CD4-positive, CD25-positive, alpha-beta regulatory T cell (primary cell): Measurements from ENCODE around the gene CSDE1. TPM values are rescaled to one million over a fixed set of nuclear protein-coding genes. Genes with fewer than 3 reads are reported as not detected.
"Not testable (repeated sequence)": the region's sequence is repeated elsewhere in the genome, so short reads cannot be mapped to it uniquely, and the experiment has no call there.

Experiments used
- ATAC-seq, 2 donors: fragments of 150-1000 bp; cut with Tn5 transposase; one replicate each; pipeline ENCODE4 v1.10.0; 2021; ENCODE audit warnings: low read depth in 2 of 2, moderate number of reproducible peaks in 2 of 2, moderate library complexity in 1 of 2
- DNase-seq, 3 donors: peaks; one replicate each; pipeline versions ENCODE4 v3.0.0 to v3.0.0-alpha.2; 2012 to 2022; ENCODE audit warnings: mixed read lengths in 1 of 3
- H3K27ac ChIP-seq: one replicate; pipeline ENCODE4 v1.7.0; 2013; ENCODE audit warnings: mild to moderate bottlenecking, low read length; ENCODE audit not compliant: insufficient read depth, poor library complexity, severe bottlenecking
- H3K27me3 ChIP-seq: one replicate; pipeline ENCODE4 v1.7.0; 2013; ENCODE audit warnings: low read length; ENCODE audit not compliant: control insufficient read depth, insufficient read depth
- H3K36me3 ChIP-seq: one replicate; pipeline ENCODE4 v1.7.0; 2013; ENCODE audit warnings: mild to moderate bottlenecking, low read length, moderate library complexity; ENCODE audit not compliant: control insufficient read depth, insufficient read depth
- H3K4me1 ChIP-seq: 2 replicates; pipeline ENCODE4 v1.7.0; 2013; ENCODE audit warnings: mild to moderate bottlenecking, low read length; ENCODE audit not compliant: insufficient read depth, control insufficient read depth, poor library complexity, severe bottlenecking
- H3K4me3 ChIP-seq: one replicate; pipeline ENCODE4 v1.7.0; 2013; ENCODE audit warnings: low read depth, mild to moderate bottlenecking, low read length, moderate library complexity
- H3K9me3 ChIP-seq, 2 experiments: 1 replicate in 1 of 2; 2 replicates in 1 of 2; pipeline ENCODE4 v1.7.0; 2013; ENCODE audit warnings: low read length in 2 of 2, mild to moderate bottlenecking in 1 of 2, moderate library complexity in 1 of 2; ENCODE audit not compliant: control insufficient read depth in 2 of 2
- H3K27ac Mint-ChIP-seq, 3 donors: one replicate each; pipeline ENCODE4 v1.8.0; 2020 to 2022; ENCODE audit warnings: mild to moderate bottlenecking in 3 of 3, mixed read lengths in 3 of 3, moderate library complexity in 2 of 3
- H3K27me3 Mint-ChIP-seq: one replicate; pipeline ENCODE4 v1.8.0; 2022; ENCODE audit warnings: mild to moderate bottlenecking, mixed read lengths
- H3K36me3 Mint-ChIP-seq: one replicate; pipeline ENCODE4 v1.8.0; 2020; ENCODE audit warnings: mixed read lengths
- H3K4me1 Mint-ChIP-seq, 4 donors: one replicate each; pipeline ENCODE4 v1.8.0; 2020 to 2022; ENCODE audit warnings: mixed read lengths in 4 of 4, mild to moderate bottlenecking in 1 of 4
- H3K4me3 Mint-ChIP-seq, 4 donors: one replicate each; pipeline ENCODE4 v1.8.0; 2020 to 2022; ENCODE audit warnings: mild to moderate bottlenecking in 4 of 4, mixed read lengths in 4 of 4, moderate library complexity in 3 of 4
- H3K9me3 Mint-ChIP-seq, 7 donors: one replicate each; pipeline ENCODE4 v1.8.0; 2020 to 2022; ENCODE audit warnings: mixed read lengths in 7 of 7, mild to moderate bottlenecking in 3 of 7, moderate library complexity in 2 of 7
- polyA plus RNA-seq, 4 donors: library from polyadenylated mRNA; unstranded; fragments of 300-500 nt; fragmentation: Illumina TruSeq; gene quantifications; one replicate each; pipeline ENCODE4 v1.2.3, GENCODE V29; 2021
- total RNA-seq: library from RNA; stranded (reverse); gene quantifications from one replicate; pipeline ENCODE4 v1.2.3, GENCODE V29; 2022

Gene CSDE1
- total RNA-seq = 641 TPM
- polyA plus RNA-seq = 100 to 1,000 TPM; 363 to 395 (median 367) TPM

- DNase-seq = peak; percentile 95 to 98 (median 97)
- Histone ChIP-seq H3K4me3 (peak within 1 kb of the TSS; percentile 99), H3K36me3 (no peaks in the 10 kb centered on the region), H3K9me3 (no peaks in the 10 kb centered on the region), H3K27ac (peak within 1 kb of the TSS; percentile 100), H3K4me1 (peaks cover 52% of the 10 kb centered on the region), H3K27me3 (no peaks in the 10 kb centered on the region)
- peak; percentile 85 to 88 for ATAC-seq
- H3K36me3 Mint-ChIP-seq = no peaks in the 10 kb centered on the region
- peaks cover 0 to 5% (median 0%) of the 10 kb centered on the region in 7 donors for H3K9me3 Mint-ChIP-seq
- H3K4me1 Mint-ChIP-seq = peaks cover 20 to 56% (median 49%) of the 10 kb centered on the region in 4 donors
- peaks cover 12% of the 10 kb centered on the region for H3K27me3 Mint-ChIP-seq
- H3K27ac Mint-ChIP-seq = peak within 1 kb of the TSS; percentile 99 to 100 (median 100)
- peak within 1 kb of the TSS; percentile 97 to 100 (median 98) for H3K4me3 Mint-ChIP-seq
These were observed at the start of gene CSDE1 for GRCh38 chr1:114757455-114758255. CSDE1 (minus strand) TSS chr1:114757984; CDS start chr1:114739890, 18,094 bp downstream.

GRCh38 chr1:114804449-114804848 lies 46.7 kb upstream of the CSDE1 start:
- DNase-seq, H3K4me3 ChIP-seq, ATAC-seq, H3K9me3 ChIP-seq, H3K36me3 Mint-ChIP-seq, H3K27ac ChIP-seq, H3K9me3 Mint-ChIP-seq, H3K4me1 Mint-ChIP-seq, H3K36me3 ChIP-seq, H3K4me1 ChIP-seq, H3K27ac Mint-ChIP-seq, H3K4me3 Mint-ChIP-seq: not testable (repeated sequence)
- H3K27me3 ChIP-seq = peaks cover 19% of the 10 kb centered on the region
- H3K27me3 Mint-ChIP-seq = peaks cover 12% of the 10 kb centered on the region

- peaks cover 14% of the 10 kb centered on the region for H3K27me3 Mint-ChIP-seq
- no peaks in the 10 kb centered on the region for H3K36me3 Mint-ChIP-seq
These were observed 45.2 kb upstream of the CSDE1 start for GRCh38 chr1:114803001-114803400.

DNA sequence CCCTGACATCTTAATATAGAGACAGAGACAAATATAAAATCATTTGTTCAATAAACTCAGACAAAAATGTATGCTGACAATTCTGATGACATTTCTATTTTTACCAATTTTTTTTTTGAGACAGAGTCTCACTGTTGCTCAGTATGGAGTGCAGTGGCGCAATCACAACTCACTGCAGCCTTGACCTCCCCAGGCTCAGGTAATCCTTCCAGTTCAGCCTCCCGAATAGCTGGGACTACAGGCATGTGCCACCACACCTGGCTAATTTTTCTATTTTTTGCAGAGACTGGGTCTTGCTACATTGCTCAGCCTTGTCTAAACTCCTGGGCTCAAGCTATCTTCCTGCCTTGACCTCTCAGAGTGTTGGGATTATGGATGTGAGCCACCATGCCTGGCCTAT lies 36.3 kb upstream of the CSDE1 start:
- DNase-seq (no peak), ATAC-seq (no peak)
- Mint-ChIP-seq H3K27ac (peak overlapping the region in 1 of 3 donors; percentile 44), H3K4me1 (no peaks in the 10 kb centered on the region), H3K36me3 (no peaks in the 10 kb centered on the region), H3K27me3 (peaks cover 54% of the 10 kb centered on the region), H3K9me3 (peaks cover 0 to 6% (median 0%) of the 10 kb centered on the region in 7 donors), H3K4me3 (no peak overlapping the region)
- Histone ChIP-seq H3K4me1 (no peaks in the 10 kb centered on the region), H3K9me3 (no peaks in the 10 kb centered on the region), H3K4me3 (no peak overlapping the region), H3K27me3 (peaks cover 14% of the 10 kb centered on the region), H3K36me3 (no peaks in the 10 kb centered on the region), H3K27ac (no peak overlapping the region)

More at GRCh38 chr1:114803001-114803400, 45.2 kb upstream of the CSDE1 start:
- Histone ChIP-seq H3K9me3 (no peaks in the 10 kb centered on the region), H3K4me1 (no peaks in the 10 kb centered on the region), H3K4me3 (no peak overlapping the region), H3K27me3 (peaks cover 21% of the 10 kb centered on the region), H3K36me3 (no peaks in the 10 kb centered on the region), H3K27ac (no peak overlapping the region)
- ATAC-seq = no peak
- Mint-ChIP-seq H3K4me3 (no peak overlapping the region), H3K27ac (no peak overlapping the region), H3K9me3 (peaks cover 0 to 3% (median 0%) of the 10 kb centered on the region in 7 donors), H3K4me1 (no peaks in the 10 kb centered on the region)
- DNase-seq = no peak

DNA sequence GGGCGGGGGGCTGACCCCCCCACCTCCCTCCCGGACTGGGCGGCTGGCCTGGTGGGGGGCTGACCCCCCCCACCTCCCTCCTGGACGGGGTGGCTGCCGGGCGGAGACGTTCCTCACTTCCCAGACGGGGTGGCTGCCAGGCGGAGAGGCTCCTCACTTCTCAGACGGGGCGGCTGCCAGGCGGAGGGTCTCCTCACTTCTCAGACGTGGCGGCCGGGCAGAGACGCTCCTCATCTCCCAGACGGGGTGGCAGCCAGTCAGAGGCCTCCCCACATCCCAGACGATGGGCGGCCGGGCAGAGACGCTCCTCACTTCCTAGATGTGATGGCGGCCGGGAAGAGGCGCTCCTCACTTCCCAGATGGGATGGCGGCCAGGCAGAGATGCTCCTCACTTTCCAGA lies 32.8 kb upstream of the CSDE1 start:
- H3K36me3 Mint-ChIP-seq, ATAC-seq, H3K4me1 Mint-ChIP-seq, H3K9me3 ChIP-seq, H3K4me3 Mint-ChIP-seq, H3K27ac Mint-ChIP-seq, H3K27me3 ChIP-seq, H3K4me1 ChIP-seq, DNase-seq, H3K36me3 ChIP-seq, H3K27ac ChIP-seq, H3K4me3 ChIP-seq: not testable (repeated sequence)
- peaks cover 52% of the 10 kb centered on the region for H3K27me3 Mint-ChIP-seq
- peaks cover 0 to 22% (median 13%) of the 10 kb centered on the region in 7 donors for H3K9me3 Mint-ChIP-seq

GRCh38 chr1:114786440-114786839 lies 28.7 kb upstream of the CSDE1 start:
- not testable (repeated sequence) for H3K4me3 ChIP-seq, H3K4me1 ChIP-seq, ATAC-seq, H3K4me3 Mint-ChIP-seq, H3K27ac Mint-ChIP-seq, H3K4me1 Mint-ChIP-seq, H3K27me3 ChIP-seq, H3K27ac ChIP-seq, H3K36me3 Mint-ChIP-seq, H3K9me3 ChIP-seq, H3K36me3 ChIP-seq, DNase-seq
- peaks cover 0 to 25% (median 13%) of the 10 kb centered on the region in 7 donors for H3K9me3 Mint-ChIP-seq
- peaks cover 29% of the 10 kb centered on the region for H3K27me3 Mint-ChIP-seq

- Histone ChIP-seq H3K4me3 (no peak overlapping the region), H3K27me3 (peaks cover 3% of the 10 kb centered on the region), H3K36me3 (peaks cover 7% of the 10 kb centered on the region), H3K4me1 (peaks cover 15% of the 10 kb centered on the region), H3K9me3 (peaks cover 3 to 5% of the 10 kb centered on the region in 2 experiments), H3K27ac (no peak overlapping the region)
- Mint-ChIP-seq H3K27me3 (peaks cover 7% of the 10 kb centered on the region), H3K36me3 (peaks cover 8% of the 10 kb centered on the region), H3K4me3 (peak overlapping the region in 1 of 4 donors; percentile 98), H3K27ac (no peak overlapping the region), H3K4me1 (peaks cover 16 to 32% (median 26%) of the 10 kb centered on the region in 4 donors), H3K9me3 (peaks cover 0 to 22% (median 5%) of the 10 kb centered on the region in 7 donors)
- ATAC-seq (no peak), DNase-seq (no peak)
These were observed 24.7 kb upstream of the CSDE1 start for GRCh38 chr1:114782476-114782875.
